Glomerular endothelial cell (primary cell): ENCODE results near the gene AP3B1. TPM values are rescaled to one million over a fixed set of nuclear protein-coding genes. Genes with fewer than 3 reads are reported as not detected.
"Not testable (repeated sequence)": the region's sequence is repeated elsewhere in the genome, so short reads cannot be mapped to it uniquely, and the experiment has no call there.

Experiments used
- DNase-seq: peaks from one replicate; pipeline ENCODE4 v3.0.0-alpha.2; 2011; ENCODE audit warnings: low read depth, low spot score; ENCODE audit errors: extremely low read depth
- total RNA-seq: library from RNA; depleted of rRNA; stranded (reverse); fragments of >200 nt; gene quantifications from 2 replicates; pipeline ENCODE4 v1.2.3, GENCODE V29; 2015

The AP3B1 gene
- total RNA-seq, 1 donor from 2014 or later = 44.5 TPM

DNA sequence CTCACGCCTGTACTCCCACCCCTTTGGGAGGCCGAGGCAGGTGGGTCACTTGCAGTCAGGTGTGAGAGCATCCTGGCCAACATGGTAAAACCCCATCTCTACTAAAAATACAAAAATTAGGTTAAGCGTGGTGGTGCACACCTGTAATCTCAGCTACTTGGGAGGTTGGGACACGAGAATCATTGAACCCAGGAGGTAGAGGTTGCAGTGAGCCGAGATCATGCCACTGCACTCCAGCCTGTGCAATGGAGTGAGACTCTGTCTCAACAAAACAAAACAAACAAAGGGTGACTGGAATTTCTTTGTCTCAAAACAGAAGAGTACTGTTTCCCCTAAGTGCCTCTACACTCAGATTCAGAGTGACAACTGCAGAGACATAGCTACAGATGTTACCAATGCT lies 116.1 kb downstream of the AP3B1 start:
- no peak for DNase-seq

DNA sequence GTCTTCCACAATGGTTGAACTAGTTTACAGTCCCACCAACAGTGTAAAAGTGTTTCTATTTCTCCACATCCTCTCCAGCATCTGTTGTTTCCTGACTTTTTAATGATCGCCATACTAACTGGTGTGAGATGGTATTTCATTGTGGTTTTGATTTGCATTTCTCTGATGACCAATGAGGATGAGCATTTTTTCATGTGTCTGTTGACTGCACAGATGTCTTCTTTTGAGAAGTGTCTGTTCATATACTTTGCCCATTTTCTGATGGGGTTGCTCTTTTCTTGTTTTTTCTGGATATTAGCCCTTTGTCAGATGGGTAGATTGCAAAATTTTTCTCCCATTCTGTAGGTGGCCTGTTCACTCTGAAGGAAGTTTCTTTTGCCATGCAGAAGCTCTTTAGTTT lies 124.2 kb downstream of the AP3B1 start:
- DNase-seq = not testable (repeated sequence)

DNA sequence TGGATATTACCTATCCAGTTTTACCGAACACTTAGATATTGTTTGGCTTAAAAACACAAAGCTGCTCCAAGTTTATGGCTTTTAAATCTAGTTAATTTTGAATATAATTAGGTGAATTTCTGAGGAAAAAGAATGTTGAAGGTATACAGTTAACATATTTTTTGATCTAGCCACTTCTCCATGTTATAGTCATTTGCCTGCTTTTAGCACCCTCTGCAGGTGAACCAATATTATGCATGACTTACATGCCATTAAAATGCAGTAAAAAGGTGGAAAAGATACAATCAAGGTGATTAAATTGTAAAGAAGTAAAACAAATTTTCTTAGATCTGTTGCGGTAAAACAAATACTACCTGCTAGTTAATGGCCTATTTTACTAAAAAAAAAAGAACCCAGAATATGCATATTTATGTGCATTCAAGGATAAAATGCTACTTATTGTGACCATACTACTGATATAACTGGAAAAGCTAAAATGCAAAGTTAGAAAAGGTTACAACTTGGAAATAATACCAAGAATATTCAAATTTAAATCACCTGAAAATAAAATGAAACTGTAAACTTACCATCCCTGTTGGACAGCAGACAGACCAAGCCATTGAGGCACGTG lies 132.1 kb downstream of the AP3B1 start:
- DNase-seq = peak; percentile 7

DNA sequence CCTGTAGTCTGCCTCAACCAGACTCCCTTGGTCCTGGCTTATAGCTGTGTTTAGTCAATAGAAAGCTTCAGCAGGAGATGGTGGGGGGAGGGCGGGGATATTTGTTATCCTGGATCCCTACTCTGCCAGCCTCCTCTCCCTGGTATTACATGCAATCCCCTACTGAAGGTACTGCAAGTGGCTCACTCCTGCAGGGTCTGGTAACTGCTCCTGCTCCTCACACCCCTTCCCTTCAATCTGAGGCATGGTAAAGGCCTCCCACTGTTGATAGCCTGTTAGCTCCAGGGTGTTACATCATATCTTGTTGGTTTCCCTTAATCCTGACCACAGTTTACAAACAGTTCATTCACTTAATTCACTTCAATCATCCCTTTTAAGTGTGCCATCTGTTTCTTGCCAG lies 137.5 kb downstream of the AP3B1 start:
- DNase-seq = no peak

DNA sequence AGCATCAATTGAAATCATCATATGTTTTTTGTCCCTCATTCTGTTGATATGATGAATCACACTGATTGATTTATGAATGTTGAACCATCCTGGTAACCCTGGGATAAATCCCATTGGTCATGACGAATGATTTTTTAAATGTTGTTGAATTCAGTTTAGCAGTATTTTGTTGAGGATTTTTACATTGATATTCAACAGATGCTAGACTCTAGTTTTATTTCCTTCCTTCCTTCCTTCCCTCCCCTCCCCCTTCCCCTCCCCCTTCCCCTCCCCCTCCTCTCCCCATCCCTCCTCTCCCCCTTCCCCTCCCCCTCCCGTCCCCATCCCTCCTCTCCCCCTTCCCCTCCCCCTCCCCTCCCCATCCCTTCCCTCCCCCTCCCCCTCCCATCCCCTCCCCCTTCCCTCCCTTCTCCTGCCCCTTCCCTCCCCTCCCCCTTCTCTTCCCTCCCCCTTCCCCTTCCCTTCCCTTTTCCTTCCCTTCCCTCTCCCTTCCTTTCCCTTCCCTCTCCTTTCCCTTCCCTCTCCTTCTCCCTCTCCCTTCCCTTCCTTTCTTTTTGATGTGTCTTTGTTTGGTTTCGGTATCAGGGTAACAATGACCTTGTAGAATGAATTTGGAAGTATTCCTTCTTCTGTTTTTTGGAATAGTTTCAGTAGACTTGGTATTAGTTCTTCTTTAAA lies 142.8 kb downstream of the AP3B1 start:
- DNase-seq = no peak

DNA sequence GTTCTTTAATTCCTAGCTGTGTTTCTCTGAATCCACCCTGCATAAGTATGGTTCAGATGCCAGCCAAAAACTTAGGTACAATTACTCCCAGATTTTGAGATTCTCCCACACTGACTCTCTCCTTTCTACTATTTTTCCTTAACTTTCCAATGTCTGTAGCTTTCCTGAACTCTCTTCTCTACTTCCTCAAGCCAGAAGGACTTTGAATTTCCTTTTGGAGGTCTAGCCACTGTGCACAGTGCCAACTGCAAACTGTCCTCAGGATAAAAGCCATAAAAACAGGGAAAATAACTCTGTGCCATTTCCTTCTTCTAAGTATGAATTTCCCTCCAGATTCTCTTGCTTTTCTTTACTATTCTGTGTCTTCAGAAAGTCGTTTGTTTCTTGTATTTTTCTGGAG lies 157.2 kb downstream of the AP3B1 start:
- no peak for DNase-seq

DNA sequence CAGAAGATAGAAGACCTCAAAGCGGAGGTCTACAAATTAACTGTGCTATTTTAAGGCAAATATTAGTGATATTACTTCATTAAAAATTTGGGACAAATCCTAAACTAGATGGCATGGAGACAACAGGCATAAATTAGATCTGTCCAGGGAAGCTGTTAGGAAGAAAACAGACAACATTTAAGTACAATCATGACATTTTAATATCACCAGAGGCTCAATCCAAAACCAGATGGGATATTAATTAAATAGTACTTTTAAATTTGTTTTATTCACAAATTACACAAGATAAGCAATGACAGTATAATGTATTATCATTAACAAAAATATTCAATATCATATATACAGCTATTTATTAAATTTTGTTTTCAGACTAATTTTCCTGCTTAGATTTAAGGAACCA lies 161.1 kb downstream of the AP3B1 start:
- DNase-seq = no peak

DNA sequence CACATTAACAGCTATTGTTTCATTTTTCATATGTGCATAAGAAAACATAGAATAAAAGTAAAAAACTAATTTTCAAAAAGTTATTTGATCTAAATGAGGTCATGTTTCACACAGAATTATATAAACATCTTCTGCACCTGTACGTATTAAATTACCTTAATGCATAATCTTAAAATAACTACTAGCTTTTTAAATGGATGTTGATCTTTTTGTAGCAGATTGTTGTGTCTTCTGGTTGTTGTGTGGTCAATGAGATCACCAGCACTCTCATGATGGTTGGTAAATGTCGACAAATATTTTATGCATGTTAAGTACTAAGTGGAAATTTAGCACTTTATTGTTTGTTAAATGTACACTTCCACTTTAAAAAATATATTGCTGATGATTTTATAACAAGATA lies 162.0 kb downstream of the AP3B1 start:
- DNase-seq = no peak

DNA sequence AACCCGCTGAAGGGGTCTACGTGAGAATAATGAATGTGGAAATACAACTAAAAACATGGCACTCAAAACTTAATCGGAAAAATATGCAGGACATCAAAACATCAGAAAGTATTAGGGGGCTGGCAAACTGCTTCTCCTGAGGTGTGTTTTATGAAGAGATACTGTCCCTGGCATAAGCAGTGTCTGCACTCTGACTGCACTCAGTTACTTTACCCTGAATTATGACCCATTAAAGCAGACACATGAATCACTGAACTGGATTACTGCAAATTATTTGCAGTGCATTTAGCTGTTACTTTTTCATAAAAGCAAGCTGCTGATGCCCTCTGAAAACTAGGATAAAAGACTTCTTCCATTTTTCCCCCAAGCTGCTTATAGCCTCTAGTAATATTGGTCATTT lies 164.9 kb downstream of the AP3B1 start:
- no peak for DNase-seq

DNA sequence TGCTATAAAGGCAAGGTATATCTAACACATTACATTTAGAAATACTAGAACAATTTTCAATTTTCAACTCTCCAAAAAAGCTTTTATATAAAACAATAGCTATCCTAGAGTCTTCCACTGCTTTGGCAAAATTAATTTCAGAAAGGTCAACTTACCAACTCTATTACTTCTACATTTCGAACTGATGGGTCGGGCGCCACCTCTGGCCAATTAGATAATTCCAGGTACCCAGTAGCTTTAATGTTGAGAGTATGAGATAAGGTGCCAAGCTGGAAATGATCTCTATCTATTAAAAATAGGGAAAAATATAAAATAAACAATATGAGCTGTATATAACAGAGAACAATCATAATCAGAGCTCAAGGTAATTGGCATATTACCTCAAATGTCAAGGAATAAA lies 166.6 kb downstream of the AP3B1 start:
- no peak for DNase-seq

DNA sequence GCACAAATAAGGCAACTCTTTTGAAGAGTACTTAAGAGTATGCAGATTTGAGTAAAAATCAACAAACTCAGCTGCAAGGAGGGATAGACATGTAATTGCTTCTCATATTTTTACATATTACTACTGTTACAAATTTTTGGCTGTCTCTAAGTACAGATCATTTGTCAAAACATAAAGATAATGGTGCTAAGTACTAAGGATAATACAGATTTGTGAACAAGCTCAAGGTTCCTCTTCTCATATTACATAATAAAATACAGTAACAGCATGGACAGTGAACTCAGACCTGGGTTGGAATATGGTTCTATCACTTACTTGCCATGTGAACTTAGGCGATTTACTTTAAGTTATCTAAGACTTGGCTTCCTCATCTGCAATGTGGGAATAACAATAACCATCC lies 168.0 kb downstream of the AP3B1 start:
- DNase-seq = no peak

DNA sequence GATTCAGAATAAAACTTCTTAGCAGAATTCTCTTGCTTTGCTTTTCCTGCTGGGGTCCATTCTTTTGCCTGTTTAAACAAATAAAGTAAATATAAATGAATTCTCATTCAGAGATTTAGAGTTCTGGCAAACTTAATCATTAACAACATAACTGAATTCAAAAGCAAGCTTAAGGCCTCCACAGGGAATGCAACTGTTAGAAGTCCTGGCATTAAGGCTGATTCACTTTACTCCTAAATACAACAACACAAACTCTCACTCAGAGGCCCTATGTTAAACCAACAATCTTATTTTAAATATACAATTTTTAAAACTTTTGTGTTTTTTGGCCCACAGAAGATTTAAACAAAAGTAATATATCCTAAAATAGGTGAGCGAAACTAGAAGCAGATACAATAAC lies 178.3 kb downstream of the AP3B1 start:
- no peak for DNase-seq

DNA sequence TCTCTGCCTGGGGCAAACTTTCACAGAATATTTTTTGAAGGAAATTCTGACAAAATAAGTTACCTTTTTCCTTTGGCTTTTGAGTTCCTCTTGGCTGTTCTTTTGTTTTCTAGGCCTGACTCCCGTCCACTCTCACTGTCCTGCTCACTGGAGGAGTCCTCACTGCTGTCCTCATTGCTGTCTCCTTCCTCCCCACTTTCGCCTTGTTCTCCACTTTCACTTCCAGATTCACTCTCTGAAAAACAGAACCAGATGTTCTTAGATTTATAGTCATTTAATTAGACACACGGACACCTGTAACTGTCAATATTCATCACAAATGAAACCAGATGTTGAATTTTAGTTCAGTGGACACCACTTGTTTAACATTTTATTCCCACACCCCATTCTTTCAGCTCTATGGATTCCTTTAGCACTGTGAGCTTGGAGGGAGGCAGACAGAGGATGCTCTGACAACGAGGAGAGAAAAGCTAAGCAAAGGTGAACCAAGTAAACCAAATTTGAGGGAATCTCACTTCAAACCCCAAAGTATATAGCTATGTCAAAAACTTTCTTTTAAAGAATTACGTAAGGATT lies 180.7 kb downstream of the AP3B1 start:
- DNase-seq = no peak

DNA sequence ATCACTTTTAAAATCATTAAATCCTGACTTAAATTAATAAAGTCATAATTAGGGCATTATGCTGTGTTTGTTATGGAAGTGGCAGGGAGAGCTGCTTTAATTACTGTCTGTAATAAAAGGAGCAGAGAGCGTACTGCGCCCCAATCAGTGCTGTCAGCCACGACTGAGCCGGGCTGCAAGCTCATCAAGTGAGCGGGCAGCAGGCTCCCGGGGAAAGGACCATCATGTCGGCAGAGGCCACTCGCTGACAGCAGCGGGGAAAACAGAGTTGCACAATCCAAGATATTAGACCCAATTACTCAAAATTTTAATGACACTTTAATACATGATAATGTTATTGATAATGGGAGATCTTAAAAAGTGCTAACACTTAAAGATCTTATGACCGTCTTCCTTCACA lies 181.6 kb downstream of the AP3B1 start:
- DNase-seq = no peak

DNA sequence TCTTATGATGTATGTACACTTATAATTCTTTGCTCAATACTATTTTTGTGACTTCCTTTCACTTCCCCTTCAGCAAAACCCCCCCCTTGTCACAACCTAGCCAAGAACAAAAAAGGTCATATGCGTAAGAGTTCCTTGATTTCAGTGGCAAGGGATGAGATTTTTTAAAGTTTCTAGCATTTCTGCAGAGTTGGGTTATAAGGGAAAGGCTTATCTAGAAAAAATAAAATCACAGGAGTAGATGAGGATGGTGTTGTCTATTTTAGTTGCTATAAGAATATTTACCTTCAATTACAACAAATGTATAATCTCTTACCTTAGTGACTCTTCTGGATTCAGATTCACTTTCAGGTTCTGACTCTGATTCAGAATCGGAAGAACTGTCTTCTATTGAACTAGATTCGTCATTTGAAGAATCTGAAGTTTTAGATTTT lies 184.6 kb downstream of the AP3B1 start:
- no peak for DNase-seq

DNA sequence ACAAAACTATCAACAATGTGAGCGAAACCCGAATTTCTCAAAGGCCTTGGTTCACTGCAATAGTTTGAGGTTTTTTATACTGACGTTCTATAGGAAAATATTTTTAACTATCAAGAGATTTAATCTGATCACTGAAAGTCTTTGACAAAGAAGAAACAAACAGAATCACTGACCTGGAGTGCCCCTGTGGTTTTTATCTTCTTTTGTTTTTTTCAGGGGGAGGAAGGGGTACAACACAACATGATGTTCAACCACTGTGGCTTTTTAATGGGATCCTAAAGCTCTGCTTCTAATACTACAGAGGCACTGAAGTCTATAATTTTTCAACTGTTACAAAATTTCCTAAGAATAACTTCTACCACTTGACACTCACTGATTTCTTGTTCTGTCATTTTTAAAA lies 185.9 kb downstream of the AP3B1 start:
- no peak for DNase-seq

DNA sequence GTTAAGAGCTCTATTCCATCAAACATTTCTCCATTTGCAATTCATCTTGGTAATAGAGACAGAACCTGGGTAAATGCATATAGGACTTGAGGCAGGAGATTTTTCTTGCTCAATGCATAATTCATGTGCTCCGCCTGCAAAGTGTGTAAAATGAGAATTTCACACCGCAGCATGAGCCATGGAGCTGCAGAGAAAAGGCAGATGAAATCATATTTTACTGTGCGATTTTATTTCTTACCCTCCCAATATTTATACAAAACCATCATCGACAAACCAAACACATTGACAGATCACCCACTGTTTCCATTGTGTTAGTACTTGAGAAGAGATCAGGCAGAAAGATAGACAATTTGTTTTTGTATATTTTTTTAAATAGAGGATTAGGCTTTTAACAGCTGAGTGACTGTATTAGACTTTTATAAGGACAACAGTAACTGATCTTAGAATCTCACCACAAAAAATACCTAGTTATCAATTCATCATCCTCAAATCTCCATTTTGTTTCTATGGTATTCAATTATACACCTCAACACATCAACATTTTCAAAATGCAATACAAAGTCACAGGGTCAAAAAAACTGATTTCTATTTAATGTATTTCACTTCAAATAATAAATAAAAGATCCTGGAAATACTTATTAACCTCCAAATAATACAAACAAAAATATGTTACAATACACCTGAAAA lies 191.1 kb downstream of the AP3B1 start:
- no peak for DNase-seq

DNA sequence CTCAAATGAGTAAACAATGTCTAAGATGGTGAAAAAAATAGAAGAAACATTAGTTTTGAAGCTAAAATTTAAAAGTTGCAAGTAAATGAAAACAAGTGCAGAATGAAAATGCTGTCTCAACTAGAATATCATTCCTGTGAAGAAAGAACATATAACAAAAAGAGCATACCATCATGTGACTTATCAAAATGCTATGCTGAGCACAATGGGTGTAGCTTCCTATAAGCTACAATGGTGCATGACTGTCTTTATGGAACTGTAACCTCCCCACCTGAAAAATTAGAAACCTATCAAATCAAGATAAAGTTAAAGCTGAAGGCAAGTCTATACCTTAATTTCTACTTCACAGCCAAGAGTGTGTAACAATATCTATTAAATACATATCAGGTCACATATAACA lies 192.0 kb downstream of the AP3B1 start:
- no peak for DNase-seq

DNA sequence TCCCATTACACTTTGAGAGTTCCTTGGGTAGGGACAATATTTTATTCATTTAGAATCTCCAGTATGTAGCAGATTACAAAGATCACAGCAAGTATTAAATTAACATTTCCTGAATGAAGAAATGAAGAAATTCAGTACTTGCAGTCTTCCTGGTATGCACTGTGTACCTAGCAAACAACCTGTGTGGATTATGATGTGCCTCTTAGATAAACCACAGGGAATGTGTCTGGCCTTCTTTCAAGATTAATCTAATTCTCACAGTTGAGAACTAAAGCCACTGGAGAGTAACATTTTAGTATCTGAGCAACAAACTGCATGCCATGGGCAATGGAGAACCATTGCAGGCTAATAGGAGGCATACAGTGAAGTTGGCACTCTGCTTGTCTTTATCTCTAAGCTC lies 199.4 kb downstream of the AP3B1 start:
- no peak for DNase-seq

DNA sequence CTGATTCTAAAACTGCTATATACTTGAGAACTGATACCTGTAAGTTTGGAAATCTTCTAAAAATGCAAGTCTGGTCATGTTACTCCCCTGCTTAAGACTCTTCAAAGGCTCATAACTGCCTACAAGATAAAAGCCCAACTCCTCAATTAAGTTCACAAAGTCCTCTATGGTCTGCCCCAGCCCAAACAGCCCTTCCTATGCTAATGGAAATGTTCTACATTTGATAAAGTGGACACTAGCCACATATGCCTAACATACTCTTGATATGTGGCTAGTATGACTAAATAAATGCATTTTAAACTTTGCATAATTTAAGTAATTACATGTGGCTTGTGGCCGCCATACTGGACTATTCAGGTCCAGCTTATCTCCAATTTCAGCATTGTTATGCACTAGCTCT lies 204.5 kb downstream of the AP3B1 start:
- DNase-seq = no peak

DNA sequence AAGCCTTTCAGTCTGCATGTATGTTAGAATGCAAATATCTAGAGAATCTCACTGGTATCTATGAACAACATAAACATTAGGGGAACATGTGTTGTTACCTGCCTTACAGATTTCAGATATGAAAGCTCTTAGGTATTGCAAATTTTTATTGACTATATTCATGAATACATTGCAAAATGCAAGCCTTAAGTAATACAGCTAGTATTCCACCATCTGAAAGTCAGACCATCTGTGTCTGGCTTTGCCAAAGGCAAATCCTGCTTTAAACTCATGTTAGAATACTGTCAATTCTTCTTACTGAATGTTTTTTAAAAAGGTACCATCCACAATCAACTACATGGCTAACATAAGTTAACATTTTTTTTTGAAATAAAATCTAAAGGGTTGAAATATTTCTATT lies 215.6 kb downstream of the AP3B1 start:
- no peak for DNase-seq
